CD4-positive, alpha-beta T cell (primary cell): Measurements from ENCODE around the gene OXNAD1. TPM values are rescaled to one million over a fixed set of nuclear protein-coding genes. Genes with fewer than 3 reads are reported as not detected.

Experiments used
- ATAC-seq: fragments of 200-7000 bp; cut with Tn5 transposase; one replicate; pipeline ENCODE4 v1.10.0; 2022; ENCODE audit warnings: mild to moderate bottlenecking; ENCODE audit not compliant: poor library complexity
- CTCF ChIA-PET: fragments of 350-600 bp; sonication (Branson Sonifier 250); formaldehyde crosslinking; loops from one replicate; lab custom pipeline; 2021; ENCODE audit warnings: antibody characterized with exemption, inconsistent platforms; lab: Charles Lee
- POLR2A ChIA-PET: fragments of 350-600 bp; sonication (Branson Sonifier 250); formaldehyde crosslinking; loops from one replicate; lab custom pipeline; 2021; ENCODE audit warnings: antibody characterized with exemption, inconsistent platforms; lab: Charles Lee
- DNase-seq, 14 experiments: peaks; one replicate each; pipeline ENCODE4 v3.0.0-alpha.2; 2013 to 2020; ENCODE audit warnings: mixed read lengths in 2 of 14
- H3K27ac ChIP-seq, 2 donors: one replicate each; pipeline versions ENCODE4 v1.5.1 to v1.7.0; 2013; ENCODE audit warnings: low read length in 2 of 2, low read depth in 1 of 2, mild to moderate bottlenecking in 1 of 2
- H3K27me3 ChIP-seq, 2 experiments: 1 replicate in 1 of 2; 2 replicates in 1 of 2; pipeline versions ENCODE4 v1.6.1 to v1.7.0; 2013; ENCODE audit warnings: low read length in 2 of 2, control low read depth in 1 of 2, mild to moderate bottlenecking in 1 of 2, moderate library complexity in 1 of 2; ENCODE audit not compliant: insufficient read depth in 2 of 2, control insufficient read depth in 1 of 2
- H3K36me3 ChIP-seq: one replicate; pipeline ENCODE4 v1.6.1; 2013; ENCODE audit warnings: low read length, control low read depth; ENCODE audit not compliant: insufficient read depth
- H3K4me1 ChIP-seq: one replicate; pipeline ENCODE4 v1.6.1; 2013; ENCODE audit warnings: low read length, control low read depth; ENCODE audit not compliant: insufficient read depth
- H3K4me3 ChIP-seq: one replicate; pipeline ENCODE4 v1.5.1; 2013; ENCODE audit warnings: mild to moderate bottlenecking, low read length, moderate library complexity
- H3K9me3 ChIP-seq, 2 experiments: 1 replicate in 1 of 2; 2 replicates in 1 of 2; pipeline versions ENCODE4 v1.6.1 to v1.7.0; 2013; ENCODE audit warnings: low read length in 2 of 2, mild to moderate bottlenecking in 2 of 2, control low read depth in 1 of 2, moderate library complexity in 1 of 2; ENCODE audit not compliant: control insufficient read depth in 1 of 2, insufficient read depth in 1 of 2
- H3K27ac Mint-ChIP-seq: one replicate; pipeline ENCODE4 v1.8.0; 2020; ENCODE audit warnings: mixed read lengths
- H3K27me3 Mint-ChIP-seq: one replicate; pipeline ENCODE4 v1.8.0; 2021; ENCODE audit warnings: mixed read lengths
- H3K36me3 Mint-ChIP-seq: one replicate; pipeline ENCODE4 v1.8.0; 2021; ENCODE audit warnings: low read depth, mixed read lengths
- H3K4me1 Mint-ChIP-seq: one replicate; pipeline ENCODE4 v1.8.0; 2021; ENCODE audit warnings: low read depth, mixed read lengths
- H3K4me3 Mint-ChIP-seq: one replicate; pipeline ENCODE4 v1.8.0; 2020; ENCODE audit warnings: mild to moderate bottlenecking, mixed read lengths
- H3K9me3 Mint-ChIP-seq: one replicate; pipeline ENCODE4 v1.8.0; 2020; ENCODE audit warnings: mixed read lengths
- CTCF ChIP-seq: fragments of 200-600 bp; IDR thresholded peaks from one replicate; pipeline ENCODE4 v1.8.0; 2022; ENCODE audit warnings: antibody characterized with exemption, mild to moderate bottlenecking
- intact Hi-C, 2 experiments: fragments of 100-400 bp; cut with DNase I in 1 of 2; cut with micrococcal nuclease in 1 of 2; formaldehyde crosslinking; loops; one replicate each; pipeline versions ENCODE4 v1.15.1 to v1.9.0; 2023 to 2025; cut with DNase I, micrococcal nuclease
- total RNA-seq, 174 experiments: library from RNA in 2 of 174; stranded (reverse) in 2 of 174; gene quantifications; one replicate each; pipeline ENCODE4 v1.2.3 and lab custom pipeline; 2021 to 2026

Gene OXNAD1
- total RNA-seq, 2 experiments from 2014 or later: 135 TPM

GRCh38 chr3:16316847-16317560 is 52.0 kb downstream of the OXNAD1 start:
- H3K36me3 Mint-ChIP-seq: peaks cover 99% of the 10 kb centered on the region
- ATAC-seq (peak; percentile 19), DNase-seq (no peak)
- ChIA-PET CTCF (interaction anchor here (1.5 to 11.5 kb wide), 2 partner anchors 24 to 48 kb away, joined by 3 to 208 read pairs; no protein-coding TSS in a partner anchor), POLR2A (interaction anchor here (1.4 to 13.4 kb wide), 4 partner anchors 13 to 60 kb away, joined by 5 to 268 read pairs (median 121); no protein-coding TSS in a partner anchor)
- peaks cover 95% of the 10 kb centered on the region for H3K4me1 Mint-ChIP-seq
- peak overlapping the region; percentile 49 for H3K4me3 Mint-ChIP-seq
- Histone ChIP-seq H3K27ac (peak overlapping the region; percentile 52 to 53), H3K27me3 (no peaks in the 10 kb centered on the region), H3K36me3 (peaks cover 90% of the 10 kb centered on the region), H3K9me3 (no peaks in the 10 kb centered on the region), H3K4me3 (no peak overlapping the region), H3K4me1 (peaks cover 87% of the 10 kb centered on the region)
- no peak for TF ChIP-seq CTCF
- peak overlapping the region; percentile 94 for H3K27ac Mint-ChIP-seq
- intact Hi-C loops: loop anchor here in 1 of 2 experiments (2.0 kb wide), 1 partner anchor 16 kb away; no protein-coding TSS in a partner anchor
- H3K27me3 Mint-ChIP-seq: no peaks in the 10 kb centered on the region
- no peaks in the 10 kb centered on the region for H3K9me3 Mint-ChIP-seq

DNA sequence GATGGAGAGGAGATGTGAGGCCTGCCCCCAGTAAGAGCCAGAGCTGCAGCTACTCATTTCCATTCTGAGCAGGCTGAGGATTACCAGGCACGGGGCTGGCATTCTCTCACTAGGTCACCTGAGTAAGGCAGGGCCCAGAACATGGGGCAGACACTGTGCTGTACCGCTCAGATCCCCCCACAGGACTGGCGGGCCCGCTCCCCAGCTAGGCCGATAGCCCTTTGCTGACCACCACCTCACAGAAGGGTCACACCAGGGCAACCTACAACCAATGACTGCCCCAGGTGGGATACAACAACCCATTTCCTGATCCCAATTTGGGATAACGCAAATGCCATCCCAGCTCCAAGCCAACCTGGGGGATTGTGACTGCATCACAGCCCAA is 52.5 kb downstream of the OXNAD1 start:
- H3K27ac ChIP-seq: peak overlapping the region; percentile 52 to 53
- CTCF ChIA-PET: interaction anchor here (1.5 to 11.5 kb wide), 2 partner anchors 25 to 48 kb away, joined by 3 to 208 read pairs; no protein-coding TSS in a partner anchor
- intact Hi-C loops: loop anchor here in 1 of 2 experiments (2.0 kb wide), 1 partner anchor 17 kb away; no protein-coding TSS in a partner anchor
- peaks cover 90% of the 10 kb centered on the region for H3K36me3 ChIP-seq
- H3K4me3 ChIP-seq: no peak overlapping the region
- peaks cover 89% of the 10 kb centered on the region for H3K4me1 Mint-ChIP-seq
- peaks cover 84% of the 10 kb centered on the region for H3K4me1 ChIP-seq
- no peaks in the 10 kb centered on the region for H3K9me3 ChIP-seq
- H3K9me3 Mint-ChIP-seq: no peaks in the 10 kb centered on the region
- H3K27me3 ChIP-seq: no peaks in the 10 kb centered on the region
- no peak for ATAC-seq
- peaks cover 99% of the 10 kb centered on the region for H3K36me3 Mint-ChIP-seq
- no peak for TF ChIP-seq CTCF
- DNase-seq: no peak
- peak overlapping the region; percentile 49 for H3K4me3 Mint-ChIP-seq
- POLR2A ChIA-PET: interaction anchor here (1.4 to 13.4 kb wide), 5 partner anchors 13 to 60 kb away, joined by 5 to 268 read pairs (median 31); partner anchors contain the start of genes DPH3 and OXNAD1
- peak overlapping the region; percentile 94 for H3K27ac Mint-ChIP-seq
- no peaks in the 10 kb centered on the region for H3K27me3 Mint-ChIP-seq

- intact Hi-C loops: loop anchor here in 1 of 2 experiments (2.0 kb wide), 1 partner anchor 23 kb away; no protein-coding TSS in a partner anchor
- H3K9me3 ChIP-seq: no peaks in the 10 kb centered on the region
- H3K27me3 ChIP-seq: no peaks in the 10 kb centered on the region
- CTCF ChIA-PET: interaction anchor here (1.1 to 11.5 kb wide), 4 partner anchors 13 to 211 kb away, joined by 3 to 208 read pairs (median 18); no protein-coding TSS in a partner anchor
- H3K36me3 ChIP-seq: peaks cover 91% of the 10 kb centered on the region
- Mint-ChIP-seq H3K36me3 (peaks cover 99% of the 10 kb centered on the region), H3K4me1 (peaks cover 83% of the 10 kb centered on the region), H3K27ac (peak overlapping the region; percentile 94), H3K9me3 (no peaks in the 10 kb centered on the region), H3K4me3 (peak overlapping the region; percentile 20), H3K27me3 (no peaks in the 10 kb centered on the region)
- peak overlapping the region; percentile 39 to 53 for H3K27ac ChIP-seq
- no peak overlapping the region for H3K4me3 ChIP-seq
- ATAC-seq (no peak), DNase-seq (no peak)
- peaks cover 79% of the 10 kb centered on the region for H3K4me1 ChIP-seq
- no peak for TF ChIP-seq CTCF
- POLR2A ChIA-PET: interaction anchor here (0.6 to 13.4 kb wide), 7 partner anchors 9 to 150 kb away, joined by 3 to 268 read pairs (median 9); partner anchors contain the start of genes DPH3 and OXNAD1
Observed at GRCh38 chr3:16318176-16318575, 53.2 kb downstream of the OXNAD1 start.
